ENCODE data around the gene DOCK1. TPM values are rescaled to one million over a fixed set of nuclear protein-coding genes. Genes with fewer than 3 reads are reported as not detected.
"Not testable (repeated sequence)": the region's sequence is repeated elsewhere in the genome, so short reads cannot be mapped to it uniquely, and the experiment has no call there.

DOCK1 gene
- total RNA-seq, 1 experiment from 2014 or later: 60.4 TPM

DNA sequence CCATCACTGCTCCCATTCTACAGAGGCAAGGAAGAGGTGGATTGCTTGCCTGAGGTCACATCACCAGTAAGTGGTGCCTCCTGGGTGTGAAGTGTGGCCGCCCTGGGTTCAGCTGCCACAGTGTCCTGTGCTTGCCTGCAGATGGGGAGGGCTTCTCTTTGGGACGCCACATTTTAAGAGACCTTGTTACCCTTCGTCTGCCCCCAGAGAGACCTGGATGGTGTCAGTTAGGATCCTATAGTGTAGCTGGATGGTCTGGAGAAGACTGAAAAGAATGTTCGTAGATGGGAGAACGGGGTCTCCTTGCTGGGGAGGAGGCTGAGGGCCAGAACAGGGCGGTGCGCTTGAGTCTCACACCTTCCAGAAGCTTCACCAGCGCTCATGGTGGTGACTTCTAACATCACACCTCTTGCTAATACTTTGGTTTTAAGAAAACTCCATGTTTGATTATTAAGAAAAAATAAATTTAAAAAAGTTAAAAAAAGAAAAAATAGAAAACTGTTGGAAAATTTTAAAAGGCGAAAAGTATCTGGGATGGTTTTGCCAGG, 2.3 kb downstream of the DOCK1 start:
- no peak for DNase-seq (ENCODE audit: low read depth in 1 of 2, low spot score in 2 of 2)
- Histone ChIP-seq H3K9me3 (replicated peaks) (peaks cover 9% of the 10 kb centered on the region; the same call in 1 of the 2 replicates), H3K27ac (no peak overlapping the region), H3K4me1 (replicated peaks) (peaks cover 50% of the 10 kb centered on the region), H3K4me3 (no peak overlapping the region), H3K36me3 (peaks cover 24% of the 10 kb centered on the region), H3K27me3 (replicated peaks) (no peaks in the 10 kb centered on the region)

DNA sequence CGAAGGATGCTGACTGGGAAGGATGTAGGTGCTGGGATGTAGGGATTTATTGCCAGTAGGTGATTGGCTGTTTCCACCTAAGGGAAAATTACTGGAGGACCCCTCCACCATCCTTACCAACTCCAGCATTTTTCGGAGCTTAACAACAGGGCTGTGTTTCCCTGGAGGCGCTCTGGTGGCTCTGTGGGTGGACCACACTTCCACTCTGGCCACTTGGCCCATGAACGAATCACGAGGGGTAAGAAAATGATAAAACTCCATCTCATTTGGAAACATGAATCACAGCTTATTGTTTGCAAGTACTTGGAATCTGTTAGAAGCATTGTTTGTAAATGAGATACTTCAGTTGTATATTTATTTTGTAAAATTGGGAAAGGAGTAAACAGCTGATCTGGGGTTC, 3.0 kb downstream of the DOCK1 start:
- Histone ChIP-seq H3K27me3 (replicated peaks) (no peaks in the 10 kb centered on the region), H3K27ac (no peak overlapping the region), H3K36me3 (peaks cover 28% of the 10 kb centered on the region), H3K9me3 (replicated peaks) (peaks cover 9% of the 10 kb centered on the region; the same call in 1 of the 2 replicates), H3K4me3 (no peak overlapping the region), H3K4me1 (replicated peaks) (peaks cover 43% of the 10 kb centered on the region)
- DNase-seq (ENCODE audit: low read depth in 1 of 2, low spot score in 2 of 2): peak in 1 of 2 experiments; percentile 26

DNA sequence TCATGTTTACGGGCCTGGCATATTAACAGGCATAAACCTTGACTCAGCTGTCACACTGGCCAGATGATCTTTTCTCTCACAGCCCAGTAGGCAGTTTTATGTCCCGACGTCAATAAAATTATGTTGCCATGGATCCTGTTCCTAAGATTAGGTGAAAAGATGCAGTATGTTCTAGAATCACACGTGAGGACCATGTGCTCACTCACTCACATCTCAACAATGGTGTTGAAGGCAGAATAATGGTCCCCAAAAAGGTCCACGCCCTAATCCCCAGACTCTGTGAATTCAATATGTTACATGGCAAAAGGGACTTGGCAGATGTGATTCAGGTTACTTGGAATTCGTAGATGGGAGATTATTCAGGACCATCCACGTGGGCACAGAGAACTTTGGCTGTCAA, 3.5 kb downstream of the DOCK1 start:
- Histone ChIP-seq H3K27me3 (replicated peaks) (no peaks in the 10 kb centered on the region), H3K4me3 (no peak overlapping the region), H3K36me3 (peaks cover 29% of the 10 kb centered on the region), H3K9me3 (replicated peaks) (peaks cover 9% of the 10 kb centered on the region; the same call in 1 of the 2 replicates), H3K27ac (no peak overlapping the region), H3K4me1 (replicated peaks) (peaks cover 38% of the 10 kb centered on the region)
- no peak for DNase-seq (ENCODE audit: low read depth in 1 of 2, low spot score in 2 of 2)

DNA sequence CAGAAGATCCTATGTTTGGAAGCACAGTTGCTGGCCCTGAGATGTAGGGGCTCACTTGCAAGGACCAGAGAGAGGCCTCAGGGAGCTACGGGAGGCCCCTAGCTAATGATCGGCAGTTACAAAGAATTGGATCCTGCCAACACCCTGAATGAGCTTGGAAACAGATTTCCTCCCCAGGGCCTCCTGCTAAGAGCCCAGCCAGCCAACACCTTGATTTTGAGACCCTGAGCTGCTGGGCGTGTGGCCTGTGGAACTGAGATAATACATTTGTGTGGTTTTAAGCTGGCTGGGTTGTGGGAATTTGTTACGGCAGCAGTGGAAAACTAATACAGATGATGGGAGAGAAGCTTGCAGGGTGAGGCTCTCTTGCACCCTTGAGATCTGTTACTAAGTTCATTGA, 3.9 kb downstream of the DOCK1 start:
- Histone ChIP-seq H3K27me3 (replicated peaks) (no peaks in the 10 kb centered on the region), H3K4me1 (replicated peaks) (peaks cover 36% of the 10 kb centered on the region), H3K27ac (no peak overlapping the region), H3K4me3 (no peak overlapping the region), H3K9me3 (replicated peaks) (peaks cover 9% of the 10 kb centered on the region; the same call in 1 of the 2 replicates), H3K36me3 (peaks cover 29% of the 10 kb centered on the region)
- no peak for DNase-seq (ENCODE audit: low read depth in 1 of 2, low spot score in 2 of 2)

DNA sequence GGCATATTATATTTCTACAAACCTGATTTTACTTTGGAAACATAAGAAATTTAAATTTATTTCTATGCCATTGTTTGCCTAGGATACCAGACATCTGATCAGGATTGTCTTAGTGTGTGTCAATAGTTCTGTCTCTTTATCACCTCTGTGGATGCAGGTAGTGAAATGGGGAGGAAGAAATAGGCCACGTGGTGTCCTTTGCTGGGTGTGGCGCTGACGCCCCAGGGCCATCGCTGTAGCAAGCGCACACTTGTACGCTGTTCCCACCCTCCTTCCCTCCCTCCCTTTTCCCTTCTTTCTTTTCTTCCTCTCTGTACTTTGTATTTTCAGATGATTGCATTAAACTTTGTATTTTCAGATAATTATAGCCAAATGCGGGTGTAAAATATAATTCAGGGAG, 5.0 kb downstream of the DOCK1 start:
- H3K4me3 ChIP-seq: no peak overlapping the region
- no peaks in the 10 kb centered on the region for H3K27me3 ChIP-seq (replicated peaks)
- 0 out of 2 replicates have a peak, but pooled peaks cover 2% of the 10 kb centered on the region for H3K9me3 ChIP-seq (replicated peaks)
- H3K36me3 ChIP-seq: peaks cover 25% of the 10 kb centered on the region
- peaks cover 26% of the 10 kb centered on the region for H3K4me1 ChIP-seq (replicated peaks)
- DNase-seq (ENCODE audit: low read depth in 1 of 2, low spot score in 2 of 2): no peak
- H3K27ac ChIP-seq: no peak overlapping the region

DNA sequence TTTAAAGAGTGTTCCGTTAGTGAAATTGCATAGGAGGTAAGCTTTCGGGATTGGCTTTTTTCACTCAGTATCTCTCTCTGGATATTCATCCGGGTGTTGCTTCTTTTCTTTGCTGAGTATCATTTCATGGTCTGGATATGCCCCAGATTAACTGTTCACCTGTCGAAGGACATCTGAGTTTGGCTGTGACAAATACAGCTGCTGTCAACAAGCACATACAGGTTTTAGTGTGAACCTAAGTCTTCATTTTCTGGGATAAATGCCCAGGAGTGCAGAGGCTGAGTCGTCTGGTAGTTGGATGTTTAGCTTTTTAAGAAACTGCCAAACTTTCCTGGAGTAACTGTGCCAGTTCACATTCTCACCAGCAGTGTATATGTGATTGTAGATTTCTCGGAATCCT, 5.6 kb downstream of the DOCK1 start:
- H3K4me3 ChIP-seq: no peak overlapping the region
- no peaks in the 10 kb centered on the region for H3K9me3 ChIP-seq (replicated peaks)
- H3K36me3 ChIP-seq: peaks cover 20% of the 10 kb centered on the region
- H3K27ac ChIP-seq: no peak overlapping the region
- no peak for DNase-seq (ENCODE audit: low read depth in 1 of 2, low spot score in 2 of 2)
- peaks cover 26% of the 10 kb centered on the region for H3K4me1 ChIP-seq (replicated peaks)
- H3K27me3 ChIP-seq (replicated peaks): no peaks in the 10 kb centered on the region

DNA sequence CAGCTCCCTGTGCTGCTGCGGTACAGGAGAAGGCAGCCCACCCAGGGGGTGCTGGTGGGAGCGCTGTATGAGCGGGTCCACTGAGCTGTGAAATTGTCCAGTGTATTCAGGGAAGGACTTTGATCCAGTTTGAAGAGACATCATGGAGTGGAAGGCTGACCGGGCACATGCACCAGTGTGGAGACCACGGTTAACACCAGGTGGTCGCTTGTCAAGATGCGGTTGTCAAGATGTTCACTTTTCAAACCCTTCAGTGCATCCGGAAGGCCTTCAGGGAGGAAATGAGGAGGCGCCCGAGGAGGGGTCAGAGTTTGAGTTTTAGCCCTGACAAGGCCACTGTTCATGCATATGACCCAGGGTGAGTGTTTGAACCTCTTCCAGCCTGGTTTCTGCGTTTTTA, 6.1 kb downstream of the DOCK1 start:
- H3K9me3 ChIP-seq (replicated peaks): no peaks in the 10 kb centered on the region
- H3K27ac ChIP-seq: no peak overlapping the region
- peaks cover 18% of the 10 kb centered on the region for H3K36me3 ChIP-seq
- no peak overlapping the region for H3K4me3 ChIP-seq
- no peak for DNase-seq (ENCODE audit: low read depth in 1 of 2, low spot score in 2 of 2)
- no peaks in the 10 kb centered on the region for H3K27me3 ChIP-seq (replicated peaks)
- H3K4me1 ChIP-seq (replicated peaks): peaks cover 25% of the 10 kb centered on the region

DNA sequence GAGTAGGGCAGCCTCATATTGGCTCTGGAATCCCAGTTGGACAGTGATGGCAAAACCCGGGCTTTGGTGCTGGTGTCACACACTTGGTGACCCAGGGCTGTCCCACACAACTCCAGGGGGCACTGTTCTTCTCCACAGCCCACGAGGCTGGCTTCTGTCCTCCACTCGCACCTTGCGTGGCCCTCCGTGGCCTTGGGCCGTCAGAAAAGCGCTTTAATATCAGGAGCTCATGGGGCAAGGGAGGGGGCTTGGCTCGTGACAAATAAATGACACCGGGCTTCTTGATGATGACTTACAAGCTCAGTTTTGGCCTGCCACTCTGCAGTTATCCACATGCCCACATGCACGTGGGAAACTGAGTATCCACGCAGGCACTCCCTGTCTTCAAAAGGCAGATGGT, 8.1 kb downstream of the DOCK1 start:
- no peak for DNase-seq (ENCODE audit: low read depth in 1 of 2, low spot score in 2 of 2)
- no peaks in the 10 kb centered on the region for H3K9me3 ChIP-seq (replicated peaks)
- peaks cover 9% of the 10 kb centered on the region for H3K36me3 ChIP-seq
- no peak overlapping the region for H3K4me3 ChIP-seq
- no peaks in the 10 kb centered on the region for H3K27me3 ChIP-seq (replicated peaks)
- no peak overlapping the region for H3K27ac ChIP-seq
- H3K4me1 ChIP-seq (replicated peaks): peaks cover 8% of the 10 kb centered on the region

DNA sequence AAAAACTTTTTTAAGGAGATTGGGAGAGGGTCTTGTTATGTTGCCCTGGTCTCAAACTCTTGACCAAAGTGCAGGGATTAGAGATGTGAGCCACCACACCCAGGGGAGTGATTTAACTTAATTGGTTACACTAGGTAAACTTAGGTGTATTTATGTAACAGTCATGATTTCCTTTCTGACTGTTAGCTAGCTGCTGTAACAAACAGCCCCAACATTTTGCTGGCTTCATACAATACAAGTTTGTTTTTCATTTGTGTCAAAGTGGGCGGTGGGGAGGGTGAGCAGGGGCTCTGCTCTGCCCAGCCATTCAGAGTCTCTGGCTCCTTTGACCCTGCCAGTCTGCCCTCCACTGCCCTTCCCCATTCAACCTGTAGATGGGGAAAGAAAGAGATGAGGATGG, 9.3 kb downstream of the DOCK1 start:
- DNase-seq (ENCODE audit: low read depth in 1 of 2, low spot score in 2 of 2): no peak
- Histone ChIP-seq H3K36me3 (peaks cover 9% of the 10 kb centered on the region), H3K4me1 (replicated peaks) (no peaks in the 10 kb centered on the region)

DNA sequence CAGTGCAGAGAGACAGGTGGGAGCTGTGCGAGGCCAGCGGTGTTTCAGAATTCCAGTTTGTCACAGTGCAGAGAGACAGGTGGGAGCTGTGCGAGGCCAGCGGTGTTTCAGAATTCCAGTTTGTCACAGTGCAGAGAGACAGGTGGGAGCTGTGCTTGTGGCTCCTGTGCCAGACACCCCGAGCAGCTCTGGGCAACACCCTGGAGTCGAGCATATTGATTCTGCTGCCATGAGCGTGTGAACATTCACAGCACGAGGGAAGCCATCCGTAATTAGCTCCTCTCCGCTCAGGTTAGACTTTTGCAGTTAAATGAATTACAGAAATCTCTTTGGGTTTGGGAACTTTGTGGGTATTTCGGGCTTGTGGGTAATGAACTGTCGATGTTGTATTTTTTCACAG, 11.7 kb downstream of the DOCK1 start:
- H3K9me3 ChIP-seq (replicated peaks); DNase-seq (ENCODE audit: low read depth in 1 of 2, low spot score in 2 of 2); H3K4me3 ChIP-seq; H3K27me3 ChIP-seq (replicated peaks); H3K27ac ChIP-seq; H3K4me1 ChIP-seq (replicated peaks): not testable (repeated sequence)
- peaks cover 22% of the 10 kb centered on the region for H3K36me3 ChIP-seq

More for the DNA sequence above, 9.3 kb downstream of the DOCK1 start:
- no peaks in the 10 kb centered on the region for H3K9me3 ChIP-seq (replicated peaks)
- H3K27me3 ChIP-seq (replicated peaks): no peaks in the 10 kb centered on the region
- H3K4me3 ChIP-seq: no peak overlapping the region
- H3K27ac ChIP-seq: no peak overlapping the region

DNA sequence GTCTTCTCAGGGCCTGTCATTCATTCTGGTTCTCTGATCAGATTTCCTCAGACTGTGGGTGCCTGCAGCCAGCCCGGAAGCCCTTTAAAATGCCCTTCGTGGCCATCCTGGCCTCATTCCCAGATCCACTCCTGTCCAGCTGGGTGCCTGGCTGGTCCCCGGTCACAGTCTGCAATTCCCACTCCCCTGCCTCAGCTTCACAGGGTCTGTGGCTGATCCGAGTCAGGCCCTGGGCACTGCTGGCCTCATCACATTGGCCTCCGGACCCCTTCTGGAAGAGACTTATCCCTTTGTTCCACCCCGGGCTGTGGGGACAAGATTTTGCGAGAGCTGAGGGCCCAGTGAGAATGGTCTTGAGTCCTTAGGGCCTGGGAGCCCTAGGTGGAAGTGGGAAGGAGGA, 12.1 kb downstream of the DOCK1 start:
- no peak overlapping the region for H3K27ac ChIP-seq
- H3K9me3 ChIP-seq (replicated peaks): no peaks in the 10 kb centered on the region

DNA sequence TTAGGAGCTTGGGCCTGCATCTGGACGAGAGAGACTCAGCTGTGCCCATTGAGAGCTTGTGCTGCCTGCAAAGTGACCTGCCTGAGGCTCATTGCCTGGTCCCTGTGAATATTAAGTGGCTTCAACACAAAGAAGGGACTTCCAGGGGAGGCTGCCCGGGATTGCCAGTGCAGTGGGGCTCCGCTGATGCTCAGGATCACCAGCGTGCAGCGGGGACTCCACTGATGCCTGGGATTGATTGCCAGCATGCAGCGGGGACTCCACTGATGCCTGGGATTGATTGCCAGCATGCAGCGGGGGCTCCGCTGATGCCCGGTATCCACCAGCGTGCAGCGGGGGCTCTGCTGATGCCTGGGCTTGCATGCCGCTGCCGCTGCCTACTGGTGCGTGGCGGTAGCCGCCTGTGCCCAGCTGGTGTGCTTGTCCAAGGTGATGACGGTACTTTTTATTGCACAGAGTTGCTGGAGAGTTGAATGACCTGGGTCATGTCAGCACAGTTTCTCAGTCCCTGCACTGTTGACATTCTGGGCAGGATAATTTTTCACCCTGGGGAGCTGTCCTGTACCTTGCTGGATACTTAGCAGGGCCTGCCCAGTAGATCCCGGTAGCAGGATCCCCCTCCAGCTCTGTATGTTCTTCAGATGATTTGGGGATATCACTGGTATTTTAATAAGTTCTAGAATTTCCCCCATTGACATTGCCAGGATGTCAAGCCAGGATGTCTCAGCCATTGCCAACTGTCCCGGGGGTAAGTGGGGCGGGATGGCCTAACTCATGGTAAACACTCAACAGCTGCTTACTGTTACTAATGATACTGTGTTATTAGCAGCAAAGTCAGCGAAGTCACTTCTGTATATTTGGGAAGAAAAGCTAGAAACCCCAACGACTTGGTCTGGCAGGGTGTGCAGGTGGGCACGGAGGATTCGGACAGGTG, 13.0 kb downstream of the DOCK1 start:
- Histone ChIP-seq H3K36me3 (peaks cover 23% of the 10 kb centered on the region), H3K27me3 (replicated peaks) (no peaks in the 10 kb centered on the region), H3K4me3 (no peak overlapping the region), H3K27ac (no peak overlapping the region), H3K4me1 (replicated peaks) (no peaks in the 10 kb centered on the region), H3K9me3 (replicated peaks) (no peaks in the 10 kb centered on the region)
- DNase-seq (ENCODE audit: low read depth in 1 of 2, low spot score in 2 of 2): no peak

More for the DNA sequence above, 12.1 kb downstream of the DOCK1 start:
- Histone ChIP-seq H3K27me3 (replicated peaks) (no peaks in the 10 kb centered on the region), H3K4me3 (no peak overlapping the region), H3K4me1 (replicated peaks) (no peaks in the 10 kb centered on the region), H3K36me3 (peaks cover 22% of the 10 kb centered on the region)
- DNase-seq (ENCODE audit: low read depth in 1 of 2, low spot score in 2 of 2): no peak

DNA sequence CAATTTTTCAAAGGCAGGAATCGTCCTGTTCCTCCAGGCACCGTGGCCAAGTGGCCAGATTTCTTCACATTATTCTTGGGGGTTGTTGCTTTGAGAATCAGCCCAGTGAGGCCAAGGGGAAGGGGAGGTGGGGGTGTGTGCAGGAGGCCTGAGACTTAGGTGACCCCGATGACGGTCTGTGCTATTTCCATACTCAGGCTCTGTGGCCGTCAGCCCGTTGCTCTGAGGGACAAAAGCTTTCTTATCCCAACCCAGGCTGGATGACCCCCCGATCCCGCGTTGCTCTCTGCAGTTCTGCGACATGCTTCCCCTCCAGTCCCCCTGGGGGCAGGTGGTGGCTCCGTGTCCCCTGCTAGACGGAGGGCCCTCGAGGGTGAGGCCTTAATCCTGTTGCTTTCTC, 14.2 kb downstream of the DOCK1 start:
- Histone ChIP-seq H3K4me1 (replicated peaks) (no peaks in the 10 kb centered on the region), H3K9me3 (replicated peaks) (no peaks in the 10 kb centered on the region), H3K27me3 (replicated peaks) (no peaks in the 10 kb centered on the region), H3K36me3 (peaks cover 22% of the 10 kb centered on the region), H3K4me3 (no peak overlapping the region), H3K27ac (no peak overlapping the region)
- no peak for DNase-seq (ENCODE audit: low read depth in 1 of 2, low spot score in 2 of 2)

DNA sequence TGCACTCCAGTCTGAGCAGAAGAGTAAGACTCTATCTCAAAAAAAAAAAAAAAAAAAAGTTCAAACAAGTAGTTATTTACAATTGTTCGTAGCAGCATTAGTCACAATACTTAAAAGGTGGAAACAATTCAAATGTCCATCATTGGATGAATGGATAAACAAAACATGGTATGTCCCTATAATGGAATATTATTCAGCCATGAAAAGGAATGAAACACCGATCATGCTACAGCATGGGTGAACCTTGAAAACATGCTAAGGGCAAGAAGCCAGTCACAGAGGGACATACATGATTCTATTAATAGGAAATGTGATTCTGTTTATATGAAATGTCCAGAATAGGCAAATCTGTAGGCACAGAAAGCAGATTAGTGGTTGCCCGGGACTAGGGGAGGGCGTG, 15.9 kb downstream of the DOCK1 start:
- Histone ChIP-seq H3K9me3 (replicated peaks) (no peaks in the 10 kb centered on the region), H3K27ac (no peak overlapping the region), H3K27me3 (replicated peaks) (no peaks in the 10 kb centered on the region), H3K4me3 (no peak overlapping the region), H3K36me3 (peaks cover 22% of the 10 kb centered on the region), H3K4me1 (replicated peaks) (no peaks in the 10 kb centered on the region)
- no peak for DNase-seq (ENCODE audit: low read depth in 1 of 2, low spot score in 2 of 2)
